CD8-positive, alpha-beta memory T cell (primary cell): ENCODE measurements around the gene TRIM72. TPM values are rescaled to one million over a fixed set of nuclear protein-coding genes. Genes with fewer than 3 reads are reported as not detected.
"Not testable (repeated sequence)": the region's sequence is repeated elsewhere in the genome, so short reads cannot be mapped to it uniquely, and the experiment has no call there.

Experiments used
- CTCF ChIA-PET: fragments of 350-600 bp; sonication (Branson Sonifier 250); formaldehyde crosslinking; loops from one replicate; lab custom pipeline; 2021; ENCODE audit warnings: antibody characterized with exemption; lab: Charles Lee
- POLR2A ChIA-PET: fragments of 350-600 bp; sonication (Branson Sonifier 250); formaldehyde crosslinking; loops from one replicate; lab custom pipeline; 2021; ENCODE audit warnings: antibody characterized with exemption; lab: Charles Lee
- DNase-seq, 5 donors: peaks; one replicate each; pipeline versions ENCODE4 v3.0.0 to v3.0.0-alpha.2; 2020 to 2022; ENCODE audit warnings: mixed read lengths in 1 of 5
- H3K27ac ChIP-seq: one replicate; pipeline ENCODE4 v1.7.0; 2013; ENCODE audit warnings: low read depth, mild to moderate bottlenecking, low read length, moderate library complexity
- H3K27me3 ChIP-seq: 2 replicates; pipeline ENCODE4 v1.7.0; 2013; ENCODE audit warnings: low read length, mild to moderate bottlenecking; ENCODE audit not compliant: insufficient read depth, poor library complexity, severe bottlenecking
- H3K36me3 ChIP-seq: 2 replicates; pipeline ENCODE4 v1.7.0; 2013; ENCODE audit warnings: mild to moderate bottlenecking, low read length, moderate library complexity; ENCODE audit not compliant: insufficient read depth
- H3K4me1 ChIP-seq: 2 replicates; pipeline ENCODE4 v1.7.0; 2013; ENCODE audit warnings: mild to moderate bottlenecking, low read length, moderate library complexity; ENCODE audit not compliant: insufficient read depth
- H3K4me3 ChIP-seq: 2 replicates; pipeline ENCODE4 v1.7.0; 2013; ENCODE audit warnings: mild to moderate bottlenecking, low read length
- H3K9me3 ChIP-seq: 2 replicates; pipeline ENCODE4 v1.7.0; 2013; ENCODE audit warnings: mild to moderate bottlenecking, low read length
- H3K27ac Mint-ChIP-seq, 8 donors: one replicate each; pipeline ENCODE4 v1.8.0; 2020 to 2021; ENCODE audit warnings: mixed read lengths in 8 of 8, mild to moderate bottlenecking in 6 of 8, inconsistent platforms in 3 of 8, moderate library complexity in 3 of 8
- H3K27me3 Mint-ChIP-seq, 2 donors: one replicate each; pipeline ENCODE4 v1.8.0; 2020 to 2021; ENCODE audit warnings: mixed read lengths in 2 of 2, mild to moderate bottlenecking in 1 of 2, moderate library complexity in 1 of 2
- H3K36me3 Mint-ChIP-seq, 3 donors: one replicate each; pipeline ENCODE4 v1.8.0; 2020 to 2021; ENCODE audit warnings: mixed read lengths in 3 of 3, inconsistent platforms in 1 of 3, mild to moderate bottlenecking in 1 of 3
- H3K4me1 Mint-ChIP-seq, 3 donors: one replicate each; pipeline ENCODE4 v1.8.0; 2020 to 2021; ENCODE audit warnings: mixed read lengths in 3 of 3, inconsistent platforms in 1 of 3, mild to moderate bottlenecking in 1 of 3
- H3K4me3 Mint-ChIP-seq, 7 donors: one replicate each; pipeline ENCODE4 v1.8.0; 2020 to 2021; ENCODE audit warnings: mixed read lengths in 7 of 7, mild to moderate bottlenecking in 6 of 7, moderate library complexity in 4 of 7, inconsistent platforms in 2 of 7
- H3K9me3 Mint-ChIP-seq, 5 donors: one replicate each; pipeline ENCODE4 v1.8.0; 2020 to 2022; ENCODE audit warnings: mixed read lengths in 5 of 5, mild to moderate bottlenecking in 3 of 5, moderate library complexity in 2 of 5, inconsistent platforms in 1 of 5
- polyA plus RNA-seq: library from polyadenylated mRNA; unstranded; fragments of 300-500 nt; fragmentation: Illumina TruSeq; gene quantifications from one replicate; pipeline ENCODE4 v1.2.3, GENCODE V29; 2021
- total RNA-seq, 2 experiments: library from RNA; stranded (reverse); gene quantifications; one replicate each; pipeline ENCODE4 v1.2.3, GENCODE V29; 2021

The TRIM72 gene
- total RNA-seq (not detected), polyA plus RNA-seq (not detected)

DNA sequence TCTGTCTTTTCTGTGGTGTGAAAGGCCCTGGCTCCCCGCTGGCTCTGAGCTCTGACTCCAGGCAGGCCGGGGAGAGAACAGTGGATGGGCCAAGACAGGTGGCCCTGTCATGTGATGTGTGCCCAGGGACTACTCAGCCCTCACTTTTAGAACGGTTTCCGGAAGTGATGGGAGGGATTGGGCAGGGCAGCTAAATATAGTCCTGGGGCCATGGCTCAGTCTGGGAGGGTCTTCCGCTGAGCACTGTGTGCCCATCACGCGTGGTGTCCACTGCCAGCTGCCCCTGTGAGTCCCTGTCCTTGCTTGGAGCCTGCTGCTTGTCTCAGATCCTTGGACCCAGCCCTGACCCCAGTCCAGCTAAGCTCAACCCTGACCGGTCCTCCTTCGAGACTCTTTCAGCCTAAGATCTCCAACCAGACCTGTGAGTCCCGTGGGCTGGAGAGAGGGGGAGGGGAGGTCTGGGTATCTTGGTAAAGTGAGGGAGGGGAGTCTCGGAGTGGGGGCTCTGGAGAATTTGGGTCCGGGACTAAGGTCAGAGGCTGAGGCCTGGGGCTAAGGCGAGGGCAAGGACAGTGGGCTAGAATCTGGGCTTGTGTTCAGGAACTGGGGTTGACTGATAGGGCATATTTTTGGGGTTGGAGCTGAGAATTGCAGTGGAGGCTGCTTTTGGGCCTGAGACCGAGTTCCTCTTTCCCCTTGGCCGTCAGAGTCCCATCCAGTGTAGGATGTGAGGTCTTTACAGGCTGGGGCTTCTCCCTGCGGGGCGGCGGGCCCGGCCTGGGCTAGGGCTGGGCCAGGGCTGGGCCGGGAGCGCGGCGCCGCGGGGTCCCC lies at the start of gene TRIM72:
Gene TRIM72, plus strand, starts transcription at position 243 of the 831 bp plus-strand sequence. CDS start 620 bp downstream, outside the sequence.
- Histone ChIP-seq H3K9me3 (no peaks in the 10 kb centered on the region), H3K4me1 (peaks cover 20% of the 10 kb centered on the region), H3K27me3 (peaks cover 31% of the 10 kb centered on the region), H3K27ac (no peak within 1 kb of the TSS), H3K4me3 (peak within 1 kb of the TSS; percentile 61), H3K36me3 (no peaks in the 10 kb centered on the region)
- Mint-ChIP-seq H3K27ac (no peak within 1 kb of the TSS), H3K9me3 (no peaks in the 10 kb centered on the region), H3K27me3 (peaks cover 39 to 45% of the 10 kb centered on the region in 2 donors), H3K4me1 (peaks cover 18 to 23% (median 21%) of the 10 kb centered on the region in 3 donors), H3K36me3 (no peaks in the 10 kb centered on the region), H3K4me3 (peak within 1 kb of the TSS in 5 of 7 donors; percentile 41 to 75 (median 71))
- ChIA-PET POLR2A (interaction anchor here (2.3 kb wide), 1 partner anchor 12 kb away, joined by 6 read pairs; the partner anchor contains the start of gene PYCARD), CTCF (interaction anchor here (1.0 to 1.5 kb wide), 2 partner anchors 10 to 168 kb away, joined by 3 read pairs; no protein-coding TSS in a partner anchor)
- DNase-seq: no peak

DNA sequence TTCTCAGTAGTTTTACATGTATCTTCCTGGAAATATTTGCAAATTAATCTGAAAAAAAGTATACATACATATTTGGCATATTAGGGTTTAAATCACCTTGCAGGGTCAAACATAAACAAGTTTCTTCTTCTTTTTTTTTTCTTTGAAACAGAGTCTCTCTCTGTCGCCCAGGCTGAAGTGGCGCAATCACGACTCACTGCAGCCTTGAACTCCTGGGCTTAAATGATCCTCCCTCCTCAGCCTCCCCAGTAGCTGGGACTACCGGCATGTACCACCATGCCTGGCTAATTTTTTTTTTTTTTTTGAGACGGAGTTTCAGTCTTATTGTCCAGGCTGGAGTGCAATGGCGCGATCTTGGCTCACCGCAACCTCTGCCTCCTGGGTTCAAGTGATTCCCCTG lies 46.6 kb upstream of the TRIM72 start:
- Histone ChIP-seq H3K27ac (no peak overlapping the region), H3K27me3 (no peaks in the 10 kb centered on the region), H3K36me3 (no peaks in the 10 kb centered on the region), H3K4me1 (no peaks in the 10 kb centered on the region), H3K4me3 (no peak overlapping the region), H3K9me3 (no peaks in the 10 kb centered on the region)
- Mint-ChIP-seq H3K36me3 (no peaks in the 10 kb centered on the region), H3K9me3 (no peaks in the 10 kb centered on the region), H3K4me1 (peaks cover 0 to 2% (median 0%) of the 10 kb centered on the region in 3 donors), H3K27me3 (no peaks in the 10 kb centered on the region), H3K4me3 (no peak overlapping the region), H3K27ac (no peak overlapping the region)
- no peak for DNase-seq
- POLR2A ChIA-PET: no interaction called here
- CTCF ChIA-PET: interaction anchor here (1.1 kb wide), 1 partner anchor 183 kb away, joined by 3 read pairs; no protein-coding TSS in a partner anchor

DNA sequence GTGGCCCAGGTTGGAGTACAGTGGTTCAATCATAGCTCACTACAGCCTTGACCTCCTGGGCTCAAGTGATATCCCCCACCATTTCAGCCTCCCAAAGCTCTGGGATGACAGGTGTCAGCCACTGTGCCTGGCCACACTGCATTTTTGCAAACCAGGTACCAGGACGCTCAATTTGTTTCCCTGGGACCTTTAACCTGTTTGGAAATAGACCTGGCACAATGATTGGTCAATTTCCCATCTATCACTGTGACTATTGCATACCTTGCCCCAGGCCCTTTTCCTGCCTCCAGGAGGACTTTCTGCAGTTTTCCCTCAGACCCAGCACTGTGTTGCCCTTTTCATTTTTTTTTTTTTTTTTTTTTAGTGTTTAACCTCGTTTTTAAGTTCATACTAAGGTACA lies 45.1 kb upstream of the TRIM72 start:
- H3K27me3 Mint-ChIP-seq: no peaks in the 10 kb centered on the region
- H3K27ac ChIP-seq: no peak overlapping the region
- H3K4me3 ChIP-seq: no peak overlapping the region
- H3K4me3 Mint-ChIP-seq: no peak overlapping the region
- no peak for DNase-seq
- no peaks in the 10 kb centered on the region for H3K9me3 ChIP-seq
- H3K27ac Mint-ChIP-seq: no peak overlapping the region
- no peaks in the 10 kb centered on the region for H3K4me1 ChIP-seq
- POLR2A ChIA-PET: interaction anchor here (0.6 kb wide), 1 partner anchor 208 kb away, joined by 3 read pairs; no protein-coding TSS in a partner anchor
- no peaks in the 10 kb centered on the region for H3K36me3 Mint-ChIP-seq
- H3K36me3 ChIP-seq: no peaks in the 10 kb centered on the region
- peaks cover 0 to 2% (median 0%) of the 10 kb centered on the region in 3 donors for H3K4me1 Mint-ChIP-seq
- CTCF ChIA-PET: no interaction called here
- H3K27me3 ChIP-seq: no peaks in the 10 kb centered on the region
- H3K9me3 Mint-ChIP-seq: no peaks in the 10 kb centered on the region

GRCh38 chr16:31170048-31170447 lies 43.9 kb upstream of the TRIM72 start:
- H3K27ac ChIP-seq, H3K9me3 Mint-ChIP-seq, H3K4me3 ChIP-seq, POLR2A ChIA-PET, DNase-seq, CTCF ChIA-PET, H3K9me3 ChIP-seq, H3K36me3 ChIP-seq, H3K27me3 Mint-ChIP-seq, H3K4me1 ChIP-seq, H3K4me3 Mint-ChIP-seq, H3K36me3 Mint-ChIP-seq, H3K4me1 Mint-ChIP-seq, H3K27me3 ChIP-seq: not testable (repeated sequence)
- peak overlapping the region in 1 of 8 donors; percentile 90 for H3K27ac Mint-ChIP-seq

DNA sequence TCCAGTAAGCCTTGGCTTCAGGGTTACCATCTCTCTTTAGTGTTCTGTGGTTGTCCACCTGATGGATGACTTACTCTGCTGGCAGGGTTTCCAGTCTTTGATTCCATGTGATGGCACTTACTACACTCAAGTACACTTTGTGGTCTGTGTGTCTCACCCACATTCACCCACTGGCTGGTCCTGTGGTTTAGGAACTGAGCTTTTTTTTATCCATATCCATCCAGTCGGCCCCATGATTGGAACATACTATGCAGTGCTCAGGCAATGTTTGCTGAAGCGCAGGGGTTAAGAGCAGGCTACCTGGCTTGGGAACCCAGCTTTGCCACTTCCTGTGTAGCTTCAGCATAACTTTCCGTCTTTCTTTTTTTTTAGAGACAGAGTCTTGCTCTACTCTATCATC lies 36.8 kb upstream of the TRIM72 start:
- peak overlapping the region; percentile 71 to 88 (median 81) for H3K4me3 Mint-ChIP-seq
- H3K27me3 ChIP-seq: no peaks in the 10 kb centered on the region
- H3K27ac ChIP-seq: no peak overlapping the region
- DNase-seq: peak; percentile 29 to 70 (median 55)
- peaks cover 38% of the 10 kb centered on the region for H3K4me1 ChIP-seq
- CTCF ChIA-PET: interaction anchor here (0.9 to 5.6 kb wide), 6 partner anchors 10 to 692 kb away, joined by 3 to 44 read pairs (median 4); no protein-coding TSS in a partner anchor
- no peaks in the 10 kb centered on the region for H3K9me3 ChIP-seq
- H3K9me3 Mint-ChIP-seq: peaks cover 0 to 3% (median 0%) of the 10 kb centered on the region in 5 donors
- H3K4me1 Mint-ChIP-seq: peaks cover 28 to 44% (median 31%) of the 10 kb centered on the region in 3 donors
- H3K27me3 Mint-ChIP-seq: peaks cover 0 to 8% of the 10 kb centered on the region in 2 donors
- peak overlapping the region; percentile 52 to 90 (median 84) for H3K27ac Mint-ChIP-seq
- H3K4me3 ChIP-seq: peak overlapping the region; percentile 51
- POLR2A ChIA-PET: interaction anchor here (0.6 to 4.8 kb wide), 7 partner anchors 19 to 938 kb away, joined by 3 to 72 read pairs (median 3); partner anchors contain the start of genes KAT8 and PYCARD
- H3K36me3 Mint-ChIP-seq: peaks cover 0 to 19% (median 6%) of the 10 kb centered on the region in 3 donors
- H3K36me3 ChIP-seq: peaks cover 5% of the 10 kb centered on the region

DNA sequence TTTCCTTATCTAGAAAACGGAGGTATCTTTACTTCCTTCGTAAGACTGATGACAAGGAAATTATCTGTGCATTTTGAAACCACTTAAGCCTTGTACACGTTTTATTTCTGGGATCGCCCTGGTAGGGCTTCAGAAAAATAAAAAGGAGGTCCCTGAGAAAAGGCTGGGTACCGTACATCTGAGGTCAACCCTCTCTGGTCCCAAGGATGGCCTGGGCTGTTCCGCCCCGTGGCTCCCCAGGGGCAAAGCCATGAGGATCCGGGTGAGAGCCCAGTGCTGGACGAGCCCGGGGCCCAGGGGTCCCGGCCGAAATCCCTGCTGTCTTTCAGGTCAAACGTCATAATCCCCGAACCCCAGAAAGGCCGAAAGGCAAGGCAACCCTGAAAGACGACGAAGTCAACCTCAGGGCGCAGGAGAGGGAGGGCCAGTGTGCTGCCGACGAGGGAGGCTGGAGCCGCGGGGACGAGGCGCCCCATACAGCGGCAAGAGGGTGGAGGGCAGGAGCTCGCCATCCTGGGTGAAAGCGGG lies 34.6 kb upstream of the TRIM72 start:
- H3K27ac Mint-ChIP-seq: peak overlapping the region; percentile 69 to 100 (median 96)
- peak overlapping the region; percentile 85 for H3K4me3 ChIP-seq
- CTCF ChIA-PET: interaction anchor here (1.1 to 5.6 kb wide), 5 partner anchors 14 to 83 kb away, joined by 3 to 44 read pairs (median 4); no protein-coding TSS in a partner anchor
- POLR2A ChIA-PET: interaction anchor here (0.6 to 4.8 kb wide), 14 partner anchors 10 to 304 kb away, joined by 3 to 72 read pairs (median 6); partner anchors contain the start of genes ARMC5, KAT8, PYCARD and PYDC1
- peaks cover 25% of the 10 kb centered on the region for H3K36me3 ChIP-seq
- H3K36me3 Mint-ChIP-seq: peaks cover 7 to 40% (median 13%) of the 10 kb centered on the region in 3 donors
- H3K27ac ChIP-seq: peak overlapping the region; percentile 96
- peak overlapping the region; percentile 90 to 100 (median 97) for H3K4me3 Mint-ChIP-seq
- no peak for DNase-seq
- peaks cover 0 to 3% (median 0%) of the 10 kb centered on the region in 5 donors for H3K9me3 Mint-ChIP-seq
- peaks cover 48 to 65% (median 53%) of the 10 kb centered on the region in 3 donors for H3K4me1 Mint-ChIP-seq
- peaks cover 0 to 8% of the 10 kb centered on the region in 2 donors for H3K27me3 Mint-ChIP-seq
- no peaks in the 10 kb centered on the region for H3K27me3 ChIP-seq
- no peaks in the 10 kb centered on the region for H3K9me3 ChIP-seq
- H3K4me1 ChIP-seq: peaks cover 58% of the 10 kb centered on the region

DNA sequence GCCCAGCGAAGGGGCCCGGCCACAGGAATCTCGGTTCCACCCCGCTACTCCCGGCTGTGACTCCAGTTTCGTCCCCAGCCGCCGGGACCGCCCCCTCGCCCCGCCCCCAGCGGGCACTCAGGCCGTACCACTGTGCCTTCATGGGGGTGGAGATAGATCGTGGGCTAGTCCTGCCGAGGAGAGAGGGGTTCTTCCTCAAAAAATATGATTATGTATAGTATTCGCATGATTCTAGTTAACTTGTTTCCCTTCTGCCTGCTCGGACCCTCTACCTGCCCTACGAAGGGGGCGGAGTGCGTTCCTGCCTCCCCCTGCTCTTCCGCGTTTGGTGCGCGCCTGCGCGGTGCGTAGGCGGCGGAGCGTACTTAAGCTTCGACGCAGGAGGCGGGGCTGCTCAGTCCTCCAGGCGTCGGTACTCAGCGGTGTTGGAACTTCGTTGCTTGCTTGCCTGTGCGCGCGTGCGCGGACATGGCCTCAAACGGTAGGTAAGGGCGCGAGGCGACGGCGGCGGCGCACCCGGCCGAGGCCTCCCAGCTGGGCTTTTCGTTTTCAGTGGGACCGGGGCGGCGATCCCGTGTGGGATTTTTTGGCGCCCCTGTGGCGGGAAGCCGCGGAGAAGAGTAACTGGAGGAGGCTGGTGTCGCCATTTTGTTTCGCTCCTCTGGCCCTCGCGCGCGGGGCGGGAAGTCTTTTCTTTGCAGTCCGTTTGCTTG lies 34.0 kb upstream of the TRIM72 start, which contains the start of gene FUS:
Gene FUS, plus strand, starts transcription at position 393 of the 713 bp plus-strand sequence. Its CDS starts 76 bp downstream, at position 469.
- H3K27ac ChIP-seq: peak within 1 kb of the TSS; percentile 96
- Mint-ChIP-seq H3K27me3 (peaks cover 0 to 8% of the 10 kb centered on the region in 2 donors), H3K36me3 (peaks cover 7 to 44% (median 15%) of the 10 kb centered on the region in 3 donors), H3K9me3 (peaks cover 0 to 3% (median 0%) of the 10 kb centered on the region in 5 donors), H3K4me1 (peaks cover 53 to 70% (median 57%) of the 10 kb centered on the region in 3 donors), H3K4me3 (peak within 1 kb of the TSS; percentile 90 to 100 (median 97)), H3K27ac (peak within 1 kb of the TSS; percentile 94 to 100 (median 96))
- ChIA-PET CTCF (interaction anchor here (1.1 to 5.6 kb wide), 6 partner anchors 14 to 689 kb away, joined by 3 to 44 read pairs (median 4); no protein-coding TSS in a partner anchor), POLR2A (interaction anchor here (0.6 to 4.8 kb wide), 18 partner anchors 10 to 694 kb away, joined by 3 to 72 read pairs (median 6); partner anchors contain the start of genes ARMC5, BCKDK, KAT8 and PYCARD)
- no peaks in the 10 kb centered on the region for H3K27me3 ChIP-seq
- peak within 1 kb of the TSS; percentile 85 for H3K4me3 ChIP-seq
- DNase-seq: peak; percentile 86 to 95 (median 92)
- H3K9me3 ChIP-seq: no peaks in the 10 kb centered on the region
- peaks cover 62% of the 10 kb centered on the region for H3K4me1 ChIP-seq
- peaks cover 27% of the 10 kb centered on the region for H3K36me3 ChIP-seq
